Activated T-cell treated with anti-CD3 and anti-CD28 coated beads for 48 hours (primary cell): ENCODE results near the gene CPNE1.
"Not testable (repeated sequence)": the region's sequence is repeated elsewhere in the genome, so short reads cannot be mapped to it uniquely, and the experiment has no call there.

Source experiments
- DNase-seq: peaks from one replicate; pipeline ENCODE4 v3.0.0-alpha.2; 2020; ENCODE audit warnings: low read depth

Gene CPNE1

GRCh38 chr20:35698298-35699126 is 33.8 kb upstream of the CPNE1 start:
- DNase-seq: no peak

- no peak for DNase-seq
Measured at GRCh38 chr20:35697696-35698297, 33.1 kb upstream of the CPNE1 start.

- DNase-seq: no peak
Measured at GRCh38 chr20:35695978-35696377, 31.3 kb upstream of the CPNE1 start.

- no peak for DNase-seq
Measured at GRCh38 chr20:35695245-35695749, 30.6 kb upstream of the CPNE1 start.

GRCh38 chr20:35690265-35690664 is 25.6 kb upstream of the CPNE1 start:
- no peak for DNase-seq

GRCh38 chr20:35686872-35687271 is 22.2 kb upstream of the CPNE1 start:
- DNase-seq: not testable (repeated sequence)

- not testable (repeated sequence) for DNase-seq
Measured at GRCh38 chr20:35685368-35685767, 20.7 kb upstream of the CPNE1 start.

- no peak for DNase-seq
Measured at GRCh38 chr20:35681960-35682359, 17.3 kb upstream of the CPNE1 start.

- DNase-seq: no peak
Measured at GRCh38 chr20:35680452-35681183, 15.9 kb upstream of the CPNE1 start.

GRCh38 chr20:35674921-35675320 is 10.2 kb upstream of the CPNE1 start:
- DNase-seq: no peak

- no peak for DNase-seq
Measured at GRCh38 chr20:35673884-35674283, 9.2 kb upstream of the CPNE1 start.

- DNase-seq: no peak
Measured at GRCh38 chr20:35669681-35670080, 5.0 kb upstream of the CPNE1 start.

GRCh38 chr20:35669221-35669620 is 4.5 kb upstream of the CPNE1 start:
- DNase-seq: no peak

GRCh38 chr20:35665949-35666288 is 1.2 kb upstream of the CPNE1 start:
- DNase-seq: no peak

- peak; percentile 41 for DNase-seq
Measured at GRCh38 chr20:35663516-35664465, 909 bp downstream of the CPNE1 start.

GRCh38 chr20:35662551-35662950 is 2.1 kb downstream of the CPNE1 start:
- DNase-seq: no peak

- DNase-seq: no peak
Measured at GRCh38 chr20:35661908-35662307, 2.8 kb downstream of the CPNE1 start.

- DNase-seq: no peak
Measured at GRCh38 chr20:35661053-35661452, 3.6 kb downstream of the CPNE1 start.

- DNase-seq: peak; percentile 25
Measured at GRCh38 chr20:35660122-35660937, 4.4 kb downstream of the CPNE1 start.

- DNase-seq: no peak
Measured at GRCh38 chr20:35657271-35657670, 7.4 kb downstream of the CPNE1 start.

- no peak for DNase-seq
Measured at GRCh38 chr20:35654415-35654814, 10.3 kb downstream of the CPNE1 start.
